GM19238 (cell line): Measurements from ENCODE around the gene TPRX2.
"Not testable (repeated sequence)": the region's sequence is repeated elsewhere in the genome, so short reads cannot be mapped to it uniquely, and the experiment has no call there.

ENCODE experiments used
- DNase-seq: peaks from one replicate; pipeline ENCODE4 v3.0.0; 2011; ENCODE audit warnings: low spot score; ENCODE audit not compliant: insufficient read length

Gene TPRX2

DNA sequence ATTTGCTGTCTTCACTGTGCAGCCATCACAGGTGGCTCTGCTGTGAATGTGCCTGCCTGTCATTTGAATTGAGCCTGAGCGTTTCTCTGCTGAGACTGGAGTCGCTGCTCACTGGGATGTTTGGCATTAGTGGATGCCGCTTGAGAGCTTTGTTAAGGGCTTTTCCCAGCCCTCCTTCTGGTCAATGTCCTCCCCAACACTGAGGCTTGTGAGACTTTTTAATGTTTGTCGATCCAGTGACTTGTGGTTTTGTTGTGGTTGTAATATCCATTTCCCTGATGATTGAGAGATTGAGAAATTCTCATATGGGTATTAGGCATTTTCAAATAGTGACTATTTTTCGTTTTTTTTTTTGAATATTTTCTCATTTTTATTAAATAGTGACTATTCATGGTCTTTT lies 2.6 kb downstream of the TPRX2 start:
- no peak for DNase-seq

DNA sequence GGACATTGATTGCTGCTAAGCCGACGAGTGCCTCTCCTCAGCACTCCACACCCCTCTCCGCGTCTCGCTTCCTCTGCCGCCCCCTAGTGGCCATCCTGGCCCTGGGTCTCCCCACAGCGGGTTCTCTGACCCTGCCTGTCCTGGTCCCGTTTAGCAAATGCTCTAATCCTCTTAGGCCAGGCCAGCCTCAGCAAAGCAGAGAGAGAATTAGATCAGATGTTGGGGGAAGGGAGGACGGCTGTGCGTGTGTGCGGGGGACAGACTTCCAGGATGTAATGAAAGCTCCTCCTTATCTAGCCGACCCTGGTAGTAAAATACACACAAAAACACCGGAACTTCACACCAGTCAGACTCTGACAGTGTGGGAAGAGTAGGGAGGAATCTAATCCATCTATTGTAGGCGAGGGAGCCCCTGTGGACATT lies 4.5 kb downstream of the TPRX2 start:
- peak; percentile 87 for DNase-seq

DNA sequence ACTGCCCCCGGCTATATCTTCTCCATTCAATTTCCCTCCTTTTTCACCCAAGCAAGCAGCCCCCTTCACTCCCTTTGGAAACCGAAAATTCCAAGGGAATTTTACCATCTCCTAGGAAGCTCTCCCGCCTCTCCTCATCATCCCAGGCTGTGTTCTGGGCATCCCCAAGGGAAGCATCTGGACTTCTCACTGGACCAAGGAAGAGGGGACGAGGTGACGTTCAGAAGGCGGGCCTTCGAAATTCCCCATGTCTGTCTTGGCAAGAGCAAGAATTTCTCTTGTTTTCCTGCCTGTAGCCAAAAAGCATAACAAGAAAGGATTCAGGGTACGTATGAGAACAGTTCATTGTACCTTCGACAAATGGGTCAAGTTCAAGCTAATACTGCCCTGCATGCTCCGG lies 6.1 kb downstream of the TPRX2 start:
- no peak for DNase-seq

DNA sequence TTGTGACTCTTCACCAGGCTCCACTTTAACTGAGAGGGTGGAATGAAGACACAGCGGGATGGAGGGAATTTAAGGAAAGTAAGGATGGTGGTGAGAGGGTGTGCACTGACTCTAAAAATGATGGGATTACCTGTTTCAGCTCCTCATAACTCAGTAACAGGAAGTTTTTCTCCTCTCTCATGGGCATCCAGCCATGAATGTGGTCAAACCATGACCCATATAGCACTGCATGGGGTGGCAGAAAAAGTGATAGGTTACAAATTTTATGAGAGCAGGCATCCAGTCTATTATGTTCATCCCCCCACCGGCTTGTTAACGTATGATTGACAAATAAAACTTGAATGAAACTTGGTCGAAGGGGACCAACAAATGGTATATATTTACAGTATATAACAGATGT lies 19.9 kb downstream of the TPRX2 start:
- no peak for DNase-seq

DNA sequence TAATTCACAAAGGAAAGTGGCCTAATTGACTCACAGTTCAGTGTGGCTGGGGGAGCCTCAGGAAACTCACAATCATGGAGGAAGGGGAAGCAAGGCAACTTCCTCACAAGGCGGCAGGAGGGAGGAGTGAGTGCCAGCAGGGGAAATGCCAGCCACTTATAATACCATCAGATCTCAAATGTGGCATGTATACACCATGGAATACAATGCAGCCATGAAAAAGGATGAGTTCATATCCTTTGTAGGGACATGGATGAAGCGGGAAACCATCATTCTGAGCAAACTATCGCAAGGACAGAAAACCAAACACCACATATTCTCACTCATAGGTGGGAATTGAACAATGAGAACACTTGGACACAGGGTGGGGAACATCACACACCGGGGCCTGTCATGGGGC lies 20.4 kb downstream of the TPRX2 start:
- DNase-seq = not testable (repeated sequence)

DNA sequence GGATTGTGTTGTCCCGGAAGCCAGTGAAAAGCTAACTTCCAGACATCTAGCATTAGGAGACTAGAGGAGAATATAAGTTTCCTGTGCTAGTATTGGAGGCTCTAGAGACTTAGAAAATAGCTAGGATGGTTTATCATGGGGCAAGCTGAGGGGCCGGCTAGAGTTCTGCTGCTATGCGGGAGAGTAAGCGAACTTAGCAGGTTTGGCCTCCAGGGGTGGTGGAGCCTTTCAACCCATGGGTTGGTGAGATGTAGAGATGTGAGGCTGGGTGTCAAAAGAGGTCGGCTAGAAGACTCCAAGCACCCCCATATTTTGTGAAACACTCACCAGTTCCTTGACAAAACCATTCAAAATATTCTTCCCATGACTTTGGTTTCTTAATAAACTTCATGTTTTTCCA lies 22.7 kb downstream of the TPRX2 start:
- no peak for DNase-seq

DNA sequence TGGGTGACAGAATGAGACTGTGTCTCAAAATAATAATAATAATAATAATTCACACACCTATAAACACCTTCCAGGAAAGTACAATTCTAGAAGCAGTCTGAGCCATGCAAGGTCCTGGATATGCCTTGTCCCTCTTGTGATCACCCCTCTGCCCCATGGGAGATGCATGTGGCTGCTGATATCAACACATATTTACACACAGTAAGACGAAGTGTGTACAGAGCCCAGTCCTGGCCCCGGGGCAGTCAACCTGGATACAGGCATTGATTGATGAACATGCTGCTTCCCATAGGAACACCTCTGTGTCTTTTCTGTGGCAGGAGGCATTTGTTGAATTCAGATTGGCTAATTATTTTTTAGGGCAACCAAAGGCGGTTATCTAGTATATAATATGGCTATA lies 23.9 kb downstream of the TPRX2 start:
- DNase-seq = no peak

DNA sequence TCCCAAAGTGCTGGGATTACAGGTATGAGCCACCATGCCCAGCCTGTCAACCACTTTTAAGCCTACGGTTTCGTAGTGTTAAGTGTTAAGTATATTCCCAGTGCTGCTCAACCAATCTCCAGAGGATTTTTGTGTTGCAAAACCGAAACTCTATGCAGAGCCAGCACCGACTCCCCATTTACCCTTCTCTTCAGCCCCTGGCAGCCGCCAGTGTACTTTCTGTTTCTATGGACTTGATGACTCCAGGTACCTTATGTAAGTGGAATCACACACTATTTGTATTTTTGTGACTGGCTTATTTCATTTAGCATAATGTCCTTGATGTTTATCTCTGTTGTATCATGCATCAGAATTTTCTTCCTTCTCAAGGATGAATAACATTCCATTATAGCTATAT lies 26.0 kb downstream of the TPRX2 start:
- no peak for DNase-seq

DNA sequence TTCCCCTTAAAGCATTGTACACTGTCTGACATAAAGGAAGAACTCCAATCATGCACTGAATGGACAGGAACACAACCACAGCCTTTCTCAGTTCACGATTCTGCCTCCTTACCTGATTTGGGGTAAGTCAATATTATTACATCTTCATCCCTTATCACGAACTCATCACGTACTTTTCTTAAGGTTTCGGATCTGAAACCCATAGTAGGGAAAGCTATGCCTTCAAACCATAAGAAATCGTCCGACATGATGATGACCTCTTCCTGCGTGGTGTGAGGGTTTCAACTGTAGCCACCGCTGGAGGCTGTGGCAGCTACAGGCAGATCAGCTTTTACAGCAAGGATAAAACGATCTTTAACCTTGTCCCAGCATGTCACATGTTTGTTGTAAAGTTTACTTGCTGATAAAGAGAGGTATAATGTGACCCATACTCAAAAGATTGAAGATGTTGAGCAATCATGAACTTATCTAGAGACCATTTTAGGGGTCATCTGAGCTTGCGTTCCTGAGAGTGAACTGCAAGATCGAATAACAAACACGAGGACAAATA lies 27.1 kb downstream of the TPRX2 start, which contains the start of gene SULT2A1:
TSS of gene SULT2A1 (minus strand) at position 306 of the 550 bp plus-strand sequence. CDS start at position 248, 58 bp downstream.
- no peak for DNase-seq

DNA sequence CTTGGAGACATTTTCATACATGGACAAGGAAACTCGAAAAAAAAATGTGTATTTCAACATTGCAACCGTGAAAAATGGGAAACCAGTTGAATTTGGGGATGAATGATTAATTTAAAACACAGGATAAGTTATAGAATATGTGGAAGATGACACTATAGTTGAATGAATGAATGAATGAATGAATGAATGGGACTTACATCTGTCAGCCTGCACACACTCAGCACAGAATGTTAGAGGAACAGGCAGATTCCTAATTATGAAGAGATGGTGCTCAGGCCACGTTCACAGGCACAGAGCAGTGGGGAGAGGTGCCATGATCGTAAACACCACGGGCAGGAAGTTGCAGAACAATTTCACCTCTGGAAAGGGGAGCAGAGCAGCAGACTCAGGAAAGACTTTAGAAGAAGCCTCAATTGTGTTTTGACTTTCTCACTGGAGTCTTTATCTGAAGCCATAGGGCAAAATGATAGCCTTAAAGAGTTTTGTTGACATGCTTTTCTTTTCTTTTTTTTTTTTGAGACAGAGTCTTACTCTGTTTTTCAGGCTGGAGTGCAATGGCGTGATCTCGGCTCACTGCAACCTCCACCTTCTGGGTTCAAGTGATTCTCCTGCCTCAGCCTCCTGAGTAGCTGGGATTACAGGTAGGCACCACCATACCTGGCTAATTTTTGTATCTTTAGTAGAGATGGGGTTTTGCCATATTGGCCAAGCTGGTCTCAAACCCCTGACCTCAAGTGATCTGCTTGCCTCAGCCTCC lies 32.0 kb downstream of the TPRX2 start:
- DNase-seq = no peak

DNA sequence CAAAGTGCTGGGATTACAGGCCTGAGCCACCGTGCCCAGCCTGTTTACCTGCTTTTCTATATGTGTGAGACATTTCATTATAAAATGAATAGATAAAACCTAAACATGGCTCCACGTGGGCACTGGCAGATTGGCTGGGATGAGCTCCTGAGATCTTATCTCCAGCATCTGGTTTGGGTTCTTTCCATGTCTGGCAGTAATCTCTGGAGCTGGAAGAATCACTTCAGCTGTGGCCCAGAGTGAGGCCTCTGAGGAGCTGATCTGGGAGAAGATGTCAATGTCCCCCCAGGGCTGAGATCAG lies 32.5 kb downstream of the TPRX2 start:
- DNase-seq = no peak

DNA sequence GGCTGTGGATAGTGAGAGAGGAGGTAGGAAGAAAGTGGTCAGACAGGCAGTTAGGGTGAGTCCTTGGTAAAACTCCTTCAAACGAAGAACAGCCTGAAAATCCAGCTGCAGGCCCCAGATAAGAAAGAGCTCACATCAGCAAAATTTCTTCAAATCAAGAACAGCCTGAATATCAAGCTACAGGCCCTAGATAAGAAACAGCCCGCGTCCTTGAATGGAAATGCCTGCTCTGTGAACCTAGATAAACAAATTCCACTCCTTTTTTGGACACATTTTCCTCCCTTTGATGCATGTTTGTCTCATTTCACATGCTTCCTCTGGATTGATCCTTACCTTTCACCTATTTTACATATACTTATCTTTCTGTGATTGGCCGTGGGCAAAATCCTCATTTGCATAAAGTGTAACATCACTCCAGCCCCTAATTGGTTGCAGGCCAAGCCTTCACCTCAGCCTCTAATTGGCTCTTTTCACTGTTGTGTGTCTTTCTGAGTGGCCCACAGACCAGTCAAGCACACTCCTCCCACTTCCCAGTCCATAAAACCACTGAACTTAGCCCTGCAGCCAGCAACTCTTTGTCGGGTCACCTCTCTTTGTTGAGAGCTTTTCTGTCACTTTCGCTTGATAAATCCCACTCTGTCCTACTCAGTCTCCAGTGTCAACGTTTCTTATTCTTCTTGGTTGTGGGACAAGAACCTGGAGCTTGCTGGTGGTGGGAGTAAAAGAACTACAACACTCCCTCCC lies 33.1 kb downstream of the TPRX2 start:
- no peak for DNase-seq

DNA sequence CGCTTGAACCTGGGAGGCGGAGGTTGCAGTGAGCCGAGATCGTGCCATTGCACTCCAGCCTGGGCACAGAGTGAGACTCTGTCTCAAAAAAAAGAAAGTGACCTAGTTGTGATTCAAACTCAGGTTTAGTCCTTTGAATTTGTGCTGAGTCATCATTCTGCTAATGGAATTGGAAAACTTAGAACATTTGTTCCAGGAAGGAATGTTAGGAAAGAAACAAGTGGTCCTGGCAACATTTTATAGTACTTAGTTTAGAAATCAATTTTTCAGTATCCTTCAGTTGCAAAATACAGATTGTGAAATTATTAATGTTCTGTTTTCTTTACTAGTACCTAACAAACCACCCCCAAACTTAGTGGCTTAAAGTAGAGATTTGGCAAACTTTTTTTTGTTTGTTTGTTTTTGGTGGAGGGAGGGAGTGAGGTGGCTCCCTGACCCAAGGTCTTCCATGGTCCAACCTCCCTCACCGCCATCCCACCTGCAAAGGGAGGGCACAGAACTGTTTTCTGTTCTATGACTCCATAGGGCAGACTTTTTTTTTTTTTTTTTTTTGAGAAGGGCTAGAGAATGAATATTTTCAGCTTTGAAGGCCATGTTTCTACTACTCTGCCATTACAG lies 36.2 kb downstream of the TPRX2 start:
- DNase-seq = no peak

DNA sequence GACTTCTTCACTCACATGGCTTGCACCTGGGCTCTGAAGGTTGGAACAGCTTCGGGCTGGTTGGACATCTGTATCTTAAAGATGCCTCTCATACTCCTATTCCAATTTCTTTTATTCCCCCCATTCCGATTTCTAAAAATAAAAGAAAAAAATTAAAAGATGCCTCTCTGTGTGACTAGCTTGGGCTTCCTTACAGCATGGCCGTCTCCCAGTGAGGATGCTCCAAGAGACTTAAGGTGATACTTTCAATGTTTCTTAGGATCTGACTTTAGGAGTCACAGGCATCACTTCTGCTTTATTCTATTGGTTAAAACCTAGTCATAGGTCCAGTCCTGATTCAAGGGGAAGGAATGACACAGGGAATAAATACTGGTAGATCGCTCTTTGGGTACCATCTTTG lies 37.0 kb downstream of the TPRX2 start:
- DNase-seq = no peak

DNA sequence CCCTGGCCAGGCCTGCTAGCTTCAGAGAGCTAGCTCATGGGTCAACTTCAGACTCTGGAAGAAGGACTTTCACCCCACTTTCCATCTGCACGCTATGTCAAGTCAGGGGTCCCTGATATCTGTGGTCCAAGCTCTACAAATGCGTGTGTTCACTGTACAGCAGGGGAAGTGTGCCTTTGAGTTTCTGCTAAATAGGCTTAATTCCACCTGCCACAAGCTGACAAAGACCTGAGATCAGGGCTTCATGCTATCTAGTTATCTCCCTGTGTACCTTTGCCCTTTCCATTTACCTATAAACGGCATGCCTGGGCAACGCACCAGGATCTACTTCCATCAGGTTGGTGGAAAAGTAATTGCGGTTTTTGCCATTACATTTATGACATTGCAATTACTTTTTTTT lies 37.7 kb downstream of the TPRX2 start:
- DNase-seq = no peak

DNA sequence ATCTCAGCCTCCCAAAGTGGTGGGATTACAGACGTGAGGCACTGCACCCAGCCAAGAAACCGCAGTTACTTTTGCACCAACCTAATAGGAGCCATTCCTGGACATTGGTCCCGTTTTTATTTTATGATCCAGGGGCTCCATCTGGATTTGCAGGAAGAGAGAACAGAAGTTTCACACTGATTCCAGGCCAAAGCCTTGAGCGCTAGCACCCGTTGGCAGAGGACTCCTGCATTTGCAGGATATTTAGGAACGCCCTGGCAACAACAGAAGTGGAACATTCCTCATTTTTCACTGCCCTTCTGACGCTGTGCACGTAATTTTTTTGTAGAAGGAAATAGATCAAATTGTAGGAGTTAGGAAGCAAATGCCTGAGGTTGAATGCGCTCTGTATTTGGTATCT lies 38.8 kb downstream of the TPRX2 start:
- no peak for DNase-seq

DNA sequence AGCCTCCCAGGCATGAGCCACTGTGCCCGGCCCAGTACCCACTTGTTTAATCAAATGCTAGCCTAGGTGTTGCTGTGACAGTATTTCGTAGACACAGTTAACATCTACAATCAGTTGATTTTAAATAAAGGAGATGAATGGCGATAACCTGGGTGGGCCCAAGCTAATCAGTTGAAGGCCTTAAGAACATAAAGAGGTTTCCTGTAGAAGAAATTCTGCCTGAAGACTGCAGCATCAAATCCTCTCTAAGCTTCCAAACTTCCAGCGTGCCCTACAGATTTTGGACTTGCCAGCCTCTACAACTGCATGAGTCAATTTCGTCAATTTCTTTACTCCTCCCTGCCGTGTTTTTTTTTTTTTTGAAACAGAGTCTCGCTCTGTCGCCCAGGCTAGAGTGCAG lies 40.3 kb downstream of the TPRX2 start:
- no peak for DNase-seq

DNA sequence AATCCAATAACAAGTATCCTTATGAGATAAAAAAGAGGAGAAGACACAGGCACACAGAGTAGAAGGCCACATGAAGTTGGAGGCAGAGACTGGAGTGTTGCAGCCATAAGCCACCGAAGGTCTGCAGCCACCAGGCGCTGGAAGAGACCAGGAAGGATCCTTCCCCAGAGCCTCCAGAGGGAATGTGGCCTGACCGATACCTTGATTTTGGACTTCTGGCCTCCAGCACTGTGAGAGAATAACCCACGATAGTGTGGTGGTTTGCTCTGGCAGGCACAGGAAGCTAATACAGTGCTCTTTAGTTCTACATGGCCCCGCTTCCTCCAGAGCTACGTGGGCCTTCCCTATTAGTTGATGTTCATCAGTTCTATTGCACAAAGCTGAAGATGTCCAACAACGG lies 42.3 kb downstream of the TPRX2 start:
- no peak for DNase-seq

DNA sequence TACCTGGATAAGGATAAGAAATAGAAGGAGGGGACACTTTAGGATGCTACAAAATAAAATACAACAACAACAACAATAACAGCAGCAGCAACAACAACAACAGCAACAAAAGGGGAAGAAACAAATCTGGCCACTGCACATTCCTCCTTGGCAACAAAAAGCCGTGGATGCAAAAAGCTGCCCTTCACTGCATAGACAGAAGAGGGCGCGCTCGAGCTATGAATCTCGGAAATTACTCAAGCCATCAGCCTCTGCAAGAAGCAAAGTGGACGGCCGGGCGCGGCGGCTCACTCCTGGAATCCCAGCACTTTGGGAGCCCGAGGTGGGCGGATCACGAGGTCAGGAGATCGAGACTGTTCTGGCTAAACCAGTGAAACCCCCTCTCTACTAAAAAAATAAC lies 50.3 kb downstream of the TPRX2 start:
- DNase-seq = not testable (repeated sequence)

DNA sequence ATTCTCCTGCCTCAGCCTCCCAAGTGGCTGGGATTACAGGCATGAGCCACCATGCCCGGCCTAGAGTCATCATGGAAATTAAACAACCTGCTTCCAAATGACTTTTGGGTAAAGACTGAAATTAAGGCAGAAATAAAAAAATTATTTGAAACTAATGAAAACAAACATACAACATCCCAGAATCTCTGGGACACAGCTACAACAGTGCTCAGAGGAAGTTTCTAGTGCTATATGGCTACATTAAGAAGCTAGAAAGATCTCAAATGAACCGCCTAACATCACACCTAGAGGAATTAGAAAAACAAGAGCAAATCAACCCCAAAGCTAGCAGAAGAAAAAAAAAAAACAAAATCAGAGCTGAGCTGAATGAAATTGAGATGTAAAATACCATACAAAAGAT lies 51.2 kb downstream of the TPRX2 start:
- DNase-seq = not testable (repeated sequence)
